Measurements from ENCODE around the gene SAMD4B. TPM values are rescaled to one million over a fixed set of nuclear protein-coding genes. Genes with fewer than 3 reads are reported as not detected.

SAMD4B gene
- total RNA-seq, 1 experiment from 2014 or later: 163 TPM

GRCh38 chr19:39405261-39405957 is 63.2 kb downstream of the SAMD4B start:
- Histone ChIP-seq H3K79me2 (ENCODE audit: low read depth) (peaks cover 23% of the 10 kb centered on the region), H3K9me3 (ENCODE audit: insufficient read depth, low read depth) (no peaks in the 10 kb centered on the region), H3K27me3 (ENCODE audit: insufficient read depth, low read depth) (no peaks in the 10 kb centered on the region), H3K4me2 (peak overlapping the region; percentile 99), H3K9me2 (ENCODE audit: insufficient read depth) (no peaks in the 10 kb centered on the region), H3K27ac (peak overlapping the region; percentile 98), H3K36me3 (ENCODE audit: low read depth) (peaks cover 11% of the 10 kb centered on the region; the same call in 1 of the 2 replicates), H3F3A (ENCODE audit: insufficient read depth, low read depth) (peaks cover 73% of the 10 kb centered on the region), H3K4me1 (replicated peaks; ENCODE audit: insufficient read depth) (peaks cover 53% of the 10 kb centered on the region), H3K4me3 (no peak overlapping the region), H4K20me1 (ENCODE audit: insufficient read depth) (peaks cover 14% of the 10 kb centered on the region), H2AFZ (no peak overlapping the region)
- intact Hi-C loops (cut with micrococcal nuclease; ENCODE audit: unreplicated experiment): no loop called here
- BruUV-seq (replicated peaks): no TSS peak
- ChIA-PET CTCF (interaction anchor here (0.6 to 1.0 kb wide), 2 partner anchors 137 to 216 kb away, joined by 3 read pairs; no protein-coding TSS in a partner anchor), POLR2A (ENCODE audit: unreplicated experiment) (no interaction called here)
- peak in 1 of 2 experiments; percentile 30 for DNase-seq
- TF ChIP-seq EZH2 (IDR thresholded peaks at IDR 0.05; ENCODE audit: low read depth) (no peak), CTCF (conservative IDR thresholded peaks at IDR 0.05) (no peak)

GRCh38 chr19:39405958-39406655 is 63.9 kb downstream of the SAMD4B start:
- peaks cover 14% of the 10 kb centered on the region for H4K20me1 ChIP-seq (ENCODE audit: insufficient read depth)
- H3K79me2 ChIP-seq (ENCODE audit: low read depth): peaks cover 27% of the 10 kb centered on the region
- peaks cover 11% of the 10 kb centered on the region; the same call in 1 of the 2 replicates for H3K36me3 ChIP-seq (ENCODE audit: low read depth)
- CTCF ChIA-PET: interaction anchor here (0.6 to 1.0 kb wide), 2 partner anchors 136 to 535 kb away, joined by 3 to 4 read pairs; no protein-coding TSS in a partner anchor
- no peaks in the 10 kb centered on the region for H3K9me3 ChIP-seq (ENCODE audit: insufficient read depth, low read depth)
- TF ChIP-seq EZH2 (IDR thresholded peaks at IDR 0.05; ENCODE audit: low read depth) (no peak), CTCF (conservative IDR thresholded peaks at IDR 0.05) (no peak)
- peaks cover 60% of the 10 kb centered on the region for H3K4me1 ChIP-seq (replicated peaks; ENCODE audit: insufficient read depth)
- no peaks in the 10 kb centered on the region for H3K27me3 ChIP-seq (ENCODE audit: insufficient read depth, low read depth)
- H3K4me2 ChIP-seq: peak overlapping the region; percentile 99
- POLR2A ChIA-PET (ENCODE audit: unreplicated experiment): interaction anchor here (0.5 to 0.8 kb wide), 3 partner anchors 8 to 1198 kb away, joined by 3 to 7 read pairs (median 3); no protein-coding TSS in a partner anchor
- H3K27ac ChIP-seq: peak overlapping the region; percentile 98
- H3K4me3 ChIP-seq: peak overlapping the region; percentile 99; the same call in 1 of the 2 replicates
- peaks cover 75% of the 10 kb centered on the region for H3F3A ChIP-seq (ENCODE audit: insufficient read depth, low read depth)
- BruUV-seq (replicated peaks): no TSS peak
- H2AFZ ChIP-seq: no peak overlapping the region
- no peaks in the 10 kb centered on the region for H3K9me2 ChIP-seq (ENCODE audit: insufficient read depth)
- intact Hi-C loops (cut with micrococcal nuclease; ENCODE audit: unreplicated experiment): loop anchor here (2.0 kb wide), 1 partner anchor 25 kb away; no protein-coding TSS in a partner anchor
- DNase-seq: peak in 1 of 2 experiments; percentile 27

GRCh38 chr19:39406656-39407409 is 64.6 kb downstream of the SAMD4B start, which contains the start of gene ZFP36:
TSS of gene ZFP36 (plus strand) at chr19:39406847. CDS start at chr19:39406905, 58 bp downstream.
- POLR2A ChIA-PET (ENCODE audit: unreplicated experiment): interaction anchor here (0.5 to 0.8 kb wide), 4 partner anchors 8 to 1197 kb away, joined by 3 to 7 read pairs (median 4); no protein-coding TSS in a partner anchor
- TF ChIP-seq EZH2 (IDR thresholded peaks at IDR 0.05; ENCODE audit: low read depth): no peak
- TF ChIP-seq CTCF (conservative IDR thresholded peaks at IDR 0.05): no peak
- no peaks in the 10 kb centered on the region for H3K9me2 ChIP-seq (ENCODE audit: insufficient read depth)
- BruUV-seq (replicated peaks): TSS peak; percentile 72
- H2AFZ ChIP-seq: peak within 1 kb of the TSS; percentile 5; the same call in 1 of the 2 replicates
- no peaks in the 10 kb centered on the region for H3K27me3 ChIP-seq (ENCODE audit: insufficient read depth, low read depth)
- peak within 1 kb of the TSS; percentile 98 for H3K27ac ChIP-seq
- intact Hi-C loops (cut with micrococcal nuclease; ENCODE audit: unreplicated experiment): loop anchor here (2.0 kb wide), 1 partner anchor 24 kb away; no protein-coding TSS in a partner anchor
- H3K4me3 ChIP-seq: peak within 1 kb of the TSS; percentile 99
- peak; percentile 69 to 82 for DNase-seq
- peak within 1 kb of the TSS; percentile 99 for H3K4me2 ChIP-seq
- peaks cover 14% of the 10 kb centered on the region for H4K20me1 ChIP-seq (ENCODE audit: insufficient read depth)
- H3K4me1 ChIP-seq (replicated peaks; ENCODE audit: insufficient read depth): peaks cover 64% of the 10 kb centered on the region
- H3K79me2 ChIP-seq (ENCODE audit: low read depth): peaks cover 27% of the 10 kb centered on the region
- H3F3A ChIP-seq (ENCODE audit: insufficient read depth, low read depth): peaks cover 73% of the 10 kb centered on the region
- CTCF ChIA-PET: interaction anchor here (0.6 to 1.0 kb wide), 2 partner anchors 136 to 535 kb away, joined by 3 to 4 read pairs; no protein-coding TSS in a partner anchor
- peaks cover 11% of the 10 kb centered on the region; the same call in 1 of the 2 replicates for H3K36me3 ChIP-seq (ENCODE audit: low read depth)
- no peaks in the 10 kb centered on the region for H3K9me3 ChIP-seq (ENCODE audit: insufficient read depth, low read depth)
